ENCODE results near the gene HSF4. TPM values are rescaled to one million over a fixed set of nuclear protein-coding genes. Genes with fewer than 3 reads are reported as not detected.

Gene HSF4
- total RNA-seq, 1 experiment from 2014 or later = 2.2 TPM

GRCh38 chr16:67181346-67181745, 16.8 kb downstream of the HSF4 start (continued):
- TF ChIP-seq ZNF512 (CRISPR knock-in tag; IDR thresholded peaks at IDR 0.05; ENCODE audit: borderline replicate concordance) (no peak), PREB (CRISPR knock-in tag; IDR thresholded peaks at IDR 0.05; ENCODE audit: borderline replicate concordance) (no peak), ZBTB21 (CRISPR knock-in tag; IDR thresholded peaks at IDR 0.05; ENCODE audit: borderline replicate concordance) (no peak), NR1H2 (CRISPR knock-in tag; IDR thresholded peaks at IDR 0.05) (no peak)

GRCh38 chr16:67182288-67182687, 17.7 kb downstream of the HSF4 start:
- Mint-ChIP-seq H3K4me1 (peaks cover 29% of the 10 kb centered on the region), H3K9me3 (no peaks in the 10 kb centered on the region), H3K4me3 (no peak overlapping the region), H3K27ac (no peak overlapping the region), H3K27me3 (ENCODE audit: low read depth) (peaks cover 40% of the 10 kb centered on the region), H3K36me3 (peaks cover 3% of the 10 kb centered on the region; the same call in 1 of the 2 replicates)
- ATAC-seq (no peak), DNase-seq (ENCODE audit: low spot score) (no peak)
- ChIA-PET CTCF (interaction anchor here (1.5 to 4.4 kb wide), 2 partner anchors 12 to 28 kb away, joined by 9 to 49 read pairs; partner anchors contain the start of gene NOL3), POLR2A (interaction anchor here (0.7 kb wide), 1 partner anchor 65 kb away, joined by 3 read pairs; the partner anchor contains the start of gene FHOD1)
- no peak for TF ChIP-seq MLX (CRISPR knock-in tag; IDR thresholded peaks at IDR 0.05)
- no peak for TF ChIP-seq CREM (CRISPR knock-in tag; IDR thresholded peaks at IDR 0.05)
- TF ChIP-seq EMX1 (CRISPR knock-in tag; IDR thresholded peaks at IDR 0.05) = no peak
- TF ChIP-seq RELA (CRISPR knock-in tag; IDR thresholded peaks at IDR 0.05; ENCODE audit: borderline replicate concordance) = no peak
- TF ChIP-seq ZNF396 (CRISPR knock-in tag; IDR thresholded peaks at IDR 0.05; ENCODE audit: borderline replicate concordance) = no peak
- no peak for TF ChIP-seq STAT6 (CRISPR knock-in tag; conservative IDR thresholded peaks at IDR 0.05; ENCODE audit: low read depth)
- no peak for TF ChIP-seq ZBTB21 (CRISPR knock-in tag; IDR thresholded peaks at IDR 0.05; ENCODE audit: borderline replicate concordance)
- no peak for TF ChIP-seq SMAD4 (CRISPR knock-in tag; IDR thresholded peaks at IDR 0.05)
- TF ChIP-seq ZNF263 (CRISPR knock-in tag; IDR thresholded peaks at IDR 0.05; ENCODE audit: low read depth) = no peak
- TF ChIP-seq NFYB (CRISPR knock-in tag; conservative IDR thresholded peaks at IDR 0.05; ENCODE audit: low read depth) = no peak
- TF ChIP-seq PREB (CRISPR knock-in tag; IDR thresholded peaks at IDR 0.05; ENCODE audit: borderline replicate concordance) = no peak
- TF ChIP-seq ZNF138 (CRISPR knock-in tag; conservative IDR thresholded peaks at IDR 0.05) = no peak
- TF ChIP-seq HMGXB4 (CRISPR knock-in tag; IDR thresholded peaks at IDR 0.05) = no peak
- no peak for TF ChIP-seq GRHL2 (CRISPR knock-in tag; IDR thresholded peaks at IDR 0.05; ENCODE audit: insufficient replicate concordance, severe bottlenecking)
- TF ChIP-seq ATF2 (CRISPR knock-in tag; IDR thresholded peaks at IDR 0.05; ENCODE audit: borderline replicate concordance, low read depth) = no peak
- no peak for TF ChIP-seq NFE2L1 (CRISPR knock-in tag; IDR thresholded peaks at IDR 0.05)
